HepG2 (cell line): ENCODE measurements around the gene PARP2. TPM values are rescaled to one million over a fixed set of nuclear protein-coding genes. Genes with fewer than 3 reads are reported as not detected.

ENCODE experiments used
- ATAC-seq: fragments of 200-7000 bp; cut with Tn5 transposase; 3 replicates; pipeline ENCODE4 v1.9.1; 2020; ENCODE audit warnings: mild to moderate bottlenecking, moderate library complexity
- BruUV-seq: library from RNA; stranded (reverse); fragments of 400-500 nt; replicated peaks from 2 replicates; lab custom pipeline; 2021; lab: Mats Ljungman, UMichigan
- CTCF ChIA-PET: fragments of 300-600 bp; formaldehyde crosslinking; extraction: SDS; loops from one replicate; lab custom pipeline; 2021; ENCODE audit warnings: low total read pairs, inconsistent platforms, low intra/inter-chr PET ratio; lab: Yijun Ruan, JAX
- POLR2A ChIA-PET: fragments of 350-600 bp; sonication (Branson Sonifier 250); formaldehyde crosslinking; loops from one replicate; lab custom pipeline; 2020; ENCODE audit warnings: antibody characterized with exemption, inconsistent platforms; lab: Yijun Ruan, JAX
- DNase-seq: peaks from one replicate; pipeline ENCODE4 v3.0.0-alpha.2; 2015; ENCODE audit warnings: low spot score
- FAIRE-seq: peaks from 3 replicates; lab custom pipeline; 2011; peaks lifted over from hg19 to GRCh38; lab: Jason Lieb, UNC
- H2AFZ ChIP-seq: one replicate; pipeline ENCODE4 v1.6.1; 2011; ENCODE audit warnings: low read length, inconsistent platforms
- H3K27ac ChIP-seq: fragments of 300-600 bp; 3 replicates; pipeline ENCODE4 v1.8.0; 2011; ENCODE audit warnings: mixed run types, mild to moderate bottlenecking, mixed read lengths, low read length, inconsistent platforms; ENCODE audit not compliant: insufficient read depth; ENCODE audit errors: extremely low read length
- H3K27me3 ChIP-seq, 2 experiments: fragments of 200-600 bp in 1 of 2; 2 replicates in 1 of 2; 3 replicates in 1 of 2; pipeline versions ENCODE4 v1.6.0 to v1.8.0; 2011; ENCODE audit warnings: low read length in 2 of 2, mild to moderate bottlenecking in 2 of 2, moderate library complexity in 2 of 2, inconsistent platforms in 1 of 2; ENCODE audit not compliant: insufficient read depth in 2 of 2, control insufficient read depth in 1 of 2
- H3K36me3 ChIP-seq, 2 experiments: fragments of 200-600 bp in 1 of 2; replicated peaks in 1 of 2; 2 replicates in 1 of 2; 3 replicates in 1 of 2; pipeline versions ENCODE4 v1.5.1 to v1.8.0; 2011; ENCODE audit warnings: low read length in 2 of 2, inconsistent platforms in 1 of 2; ENCODE audit not compliant: insufficient read depth in 2 of 2, control insufficient read depth in 1 of 2
- H3K4me1 ChIP-seq: 2 replicates; pipeline ENCODE4 v1.5.1; 2012; ENCODE audit warnings: low read length, inconsistent platforms; ENCODE audit not compliant: insufficient read depth
- H3K4me2 ChIP-seq: 2 replicates; pipeline ENCODE4 v1.6.0; 2011; ENCODE audit warnings: low read depth, low read length, inconsistent platforms
- H3K4me3 ChIP-seq, 3 experiments: fragments of 200-600 bp in 1 of 3; sonication (generic), shearing (Covaris generic) in 1 of 3; replicated peaks in 1 of 3; 2 replicates each; pipeline ENCODE4 v1.5.1; 2011 to 2016; ENCODE audit warnings: low read length in 3 of 3, inconsistent platforms in 2 of 3, low read depth in 2 of 3, mild to moderate bottlenecking in 2 of 3, control low read depth in 1 of 3, mixed read lengths in 1 of 3; ENCODE audit not compliant: insufficient read depth in 1 of 3
- H3K79me2 ChIP-seq: one replicate; pipeline ENCODE4 v1.6.1; 2011; ENCODE audit warnings: low read length, inconsistent platforms; ENCODE audit not compliant: insufficient read depth
- H3K9ac ChIP-seq: 2 replicates; pipeline ENCODE4 v1.6.0; 2011; ENCODE audit warnings: mild to moderate bottlenecking, low read depth, low read length, inconsistent platforms; ENCODE audit not compliant: insufficient read depth
- H3K9me3 ChIP-seq: 2 replicates; pipeline ENCODE4 v1.5.1; 2012; ENCODE audit warnings: mild to moderate bottlenecking, low read length
- H4K20me1 ChIP-seq: 2 replicates; pipeline ENCODE4 v1.6.0; 2011; ENCODE audit warnings: inconsistent platforms, mild to moderate bottlenecking, low read length, moderate library complexity; ENCODE audit not compliant: insufficient read depth
- DNMT3B ChIP-seq: conservative IDR thresholded peaks from 2 replicates; pipeline ENCODE4 v1.6.1; 2016; ENCODE audit warnings: missing biosample characterization, control low read depth
- FOXJ3 ChIP-seq: sonication (generic); formaldehyde crosslinking; IDR thresholded peaks from 2 replicates; pipeline ENCODE4 v1.4.0; 2020; ENCODE audit warnings: missing genetic modification reagents, mild to moderate bottlenecking, borderline replicate concordance
- HNRNPH1 ChIP-seq: fragments of 200-400 bp; formaldehyde crosslinking; optimal IDR thresholded peaks from 2 replicates; pipeline ENCODE3; 2017; ENCODE audit warnings: mild to moderate bottlenecking, low read depth, low read length
- KDM5B ChIP-seq: sonication (generic); formaldehyde crosslinking; IDR thresholded peaks from 2 replicates; pipeline ENCODE4 v1.4.0; 2020; ENCODE audit warnings: missing genetic modification reagents, mild to moderate bottlenecking, borderline replicate concordance
- POGZ ChIP-seq: sonication (generic); formaldehyde crosslinking; IDR thresholded peaks from 2 replicates; pipeline ENCODE4 v1.4.0; 2020; ENCODE audit warnings: mild to moderate bottlenecking, missing genetic modification reagents
- POLR2AphosphoS5 ChIP-seq: IDR thresholded peaks from 2 replicates; pipeline ENCODE4 v1.6.1; 2012; ENCODE audit warnings: low read depth, low read length
- SALL2 ChIP-seq: sonication (generic); formaldehyde crosslinking; IDR thresholded peaks from 2 replicates; pipeline ENCODE4 v1.8.1; 2023; ENCODE audit warnings: mild to moderate bottlenecking, missing genetic modification reagents, inconsistent platforms
- ZFP62 ChIP-seq: sonication (generic); formaldehyde crosslinking; IDR thresholded peaks from 2 replicates; pipeline ENCODE4 v1.4.0; 2020; ENCODE audit warnings: missing genetic modification reagents
- ZNF382 ChIP-seq: sonication (generic); formaldehyde crosslinking; IDR thresholded peaks from 2 replicates; pipeline ENCODE4 v1.5.0; 2020; ENCODE audit warnings: missing genetic modification reagents, mild to moderate bottlenecking, borderline replicate concordance
- WGBS: methylation state at CpG from one replicate; pipeline ENCODE4 v1.1.6; 2017; ENCODE audit warnings: low lambda C conversion rate; 5-methylcytosine and 5-hydroxymethylcytosine counted together
- in situ Hi-C: cut with HindIII; loops from 2 replicates; pipeline ENCODE4 v1.10.0; 2017; ENCODE audit warnings: low pct_unique_long_range_greater_than_20kb; ENCODE audit not compliant: extremely low pct_ligation_motif_present
- intact Hi-C: fragments of 100-400 bp; cut with micrococcal nuclease; formaldehyde crosslinking; loops from one replicate; pipeline ENCODE4 v1.10.0; 2022; ENCODE audit not compliant: unreplicated experiment
- polyA plus RNA-seq, 8 experiments: library from polyadenylated mRNA; depleted of rRNA in 3 of 8; stranded (reverse) in 7 of 8; unstranded in 1 of 8; fragments of >200 nt; fragmentation: Illumina TruSeq in 4 of 8; extraction: Trizol in 4 of 8; gene quantifications; 2 replicates each; pipeline versions ENCODE4 v1.2.1 to v1.2.3, GENCODE V29; 2011 to 2016; ENCODE audit warnings: low read depth in 4 of 8, missing spikeins in 1 of 8, mixed read lengths in 1 of 8; ENCODE audit not compliant: insufficient read depth in 1 of 8
- total RNA-seq, 5 experiments: library from RNA; depleted of rRNA; stranded (reverse); fragments of >200 nt; fragmentation: Illumina TruSeq; extraction: Trizol; gene quantifications; 2 replicates each; pipeline ENCODE4 v1.2.3, GENCODE V29; 2016; ENCODE audit warnings: low read depth in 1 of 5
- TF ChIP-seq, protein P1 (sequence below): sonication (generic); formaldehyde crosslinking; IDR thresholded peaks from 2 replicates; pipeline ENCODE4 v1.4.0; 2020; ENCODE audit warnings: missing genetic modification reagents
- TF ChIP-seq, protein P2 (sequence below): sonication (generic); formaldehyde crosslinking; IDR thresholded peaks from 2 replicates; pipeline ENCODE4 v1.8.0; 2022; ENCODE audit warnings: missing genetic modification reagents, mild to moderate bottlenecking, moderate library complexity, borderline replicate concordance
- TF ChIP-seq, protein P3 (sequence below): sonication (generic); IDR thresholded peaks from 2 replicates; pipeline ENCODE4 v1.6.1; 2016; ENCODE audit warnings: low read depth, borderline replicate concordance
- TF ChIP-seq, protein P4 (sequence below): sonication (generic); formaldehyde crosslinking; IDR thresholded peaks from 2 replicates; pipeline ENCODE4 v1.9.0; 2021; ENCODE audit warnings: missing genetic modification reagents, borderline replicate concordance
- TF ChIP-seq, protein P5 (sequence below): sonication (generic); formaldehyde crosslinking; IDR thresholded peaks from 2 replicates; pipeline ENCODE4 v1.4.0; 2020; ENCODE audit warnings: mild to moderate bottlenecking, missing genetic modification reagents, borderline replicate concordance

PARP2 gene
- total and polyA plus RNA-seq, 2 of the 13 experiments (the other 11 are each of a cell fraction or from before 2014, with no cell fraction given): 37.3 to 38.4 TPM

DNA sequence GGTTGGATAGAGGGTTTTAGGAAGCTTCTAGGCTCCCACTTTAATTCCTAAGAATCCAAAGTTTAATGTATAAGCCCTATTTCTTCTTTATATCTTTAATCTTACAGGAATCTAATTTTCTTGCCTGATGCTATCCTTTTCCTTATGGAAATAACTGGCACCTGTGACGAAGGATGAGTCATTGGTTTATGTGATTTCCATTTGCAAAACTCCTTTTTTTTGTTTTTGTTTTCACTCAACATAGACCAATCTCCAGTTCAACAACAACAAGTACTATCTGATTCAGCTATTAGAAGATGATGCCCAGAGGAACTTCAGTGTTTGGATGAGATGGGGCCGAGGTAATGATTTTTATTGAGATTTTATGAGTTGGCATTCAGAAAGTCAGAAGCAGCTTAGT, 6.8 kb downstream of the PARP2 start:
- no peak for ATAC-seq
- FAIRE-seq: no peak
- CTCF ChIA-PET: interaction anchor here (2.2 kb wide), 1 partner anchor 23 kb away, joined by 11 read pairs; no protein-coding TSS in a partner anchor
- Histone ChIP-seq H3K27me3 (no peaks in the 10 kb centered on the region), H3K4me1 (peaks cover 11% of the 10 kb centered on the region), H3K27ac (no peak overlapping the region), H3K4me2 (no peak overlapping the region), H3K9ac (no peak overlapping the region), H2AFZ (no peak overlapping the region), H3K36me3 (peaks cover 13 to 65% of the 10 kb centered on the region in 2 experiments), H3K4me3 (no peak overlapping the region), H4K20me1 (no peaks in the 10 kb centered on the region), H3K9me3 (no peaks in the 10 kb centered on the region), H3K79me2 (no peaks in the 10 kb centered on the region)
- in situ Hi-C loops (no loop called here), intact Hi-C loops (no loop called here)
- BruUV-seq: no TSS peak
- DNase-seq: no peak
- WGBS: 97% methylated on average over 2 of the region's 2 CpGs
- POLR2A ChIA-PET: no interaction called here
- TF ChIP-seq DNMT3B (CRISPR knock-in tag): no peak
- no peak for TF ChIP-seq POLR2AphosphoS5
- no peak for TF ChIP-seq FOXJ3 (CRISPR knock-in tag)
- TF ChIP-seq, protein P1, sequence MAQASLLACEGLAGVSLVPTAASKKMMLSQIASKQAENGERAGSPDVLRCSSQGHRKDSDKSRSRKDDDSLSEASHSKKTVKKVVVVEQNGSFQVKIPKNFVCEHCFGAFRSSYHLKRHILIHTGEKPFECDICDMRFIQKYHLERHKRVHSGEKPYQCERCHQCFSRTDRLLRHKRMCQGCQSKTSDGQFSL (CRISPR knock-in tag): no peak
- TF ChIP-seq, protein P2, sequence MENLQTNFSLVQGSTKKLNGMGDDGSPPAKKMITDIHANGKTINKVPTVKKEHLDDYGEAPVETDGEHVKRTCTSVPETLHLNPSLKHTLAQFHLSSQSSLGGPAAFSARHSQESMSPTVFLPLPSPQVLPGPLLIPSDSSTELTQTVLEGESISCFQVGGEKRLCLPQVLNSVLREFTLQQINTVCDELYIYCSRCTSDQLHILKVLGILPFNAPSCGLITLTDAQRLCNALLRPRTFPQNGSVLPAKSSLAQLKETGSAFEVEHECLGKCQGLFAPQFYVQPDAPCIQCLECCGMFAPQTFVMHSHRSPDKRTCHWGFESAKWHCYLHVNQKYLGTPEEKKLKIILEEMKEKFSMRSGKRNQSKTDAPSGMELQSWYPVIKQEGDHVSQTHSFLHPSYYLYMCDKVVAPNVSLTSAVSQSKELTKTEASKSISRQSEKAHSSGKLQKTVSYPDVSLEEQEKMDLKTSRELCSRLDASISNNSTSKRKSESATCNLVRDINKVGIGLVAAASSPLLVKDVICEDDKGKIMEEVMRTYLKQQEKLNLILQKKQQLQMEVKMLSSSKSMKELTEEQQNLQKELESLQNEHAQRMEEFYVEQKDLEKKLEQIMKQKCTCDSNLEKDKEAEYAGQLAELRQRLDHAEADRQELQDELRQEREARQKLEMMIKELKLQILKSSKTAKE (CRISPR knock-in tag): no peak
- TF ChIP-seq ZNF382: no peak
- no peak for TF ChIP-seq POGZ (CRISPR knock-in tag)
- no peak for TF ChIP-seq ZFP62 (CRISPR knock-in tag)
- TF ChIP-seq, protein P3, sequence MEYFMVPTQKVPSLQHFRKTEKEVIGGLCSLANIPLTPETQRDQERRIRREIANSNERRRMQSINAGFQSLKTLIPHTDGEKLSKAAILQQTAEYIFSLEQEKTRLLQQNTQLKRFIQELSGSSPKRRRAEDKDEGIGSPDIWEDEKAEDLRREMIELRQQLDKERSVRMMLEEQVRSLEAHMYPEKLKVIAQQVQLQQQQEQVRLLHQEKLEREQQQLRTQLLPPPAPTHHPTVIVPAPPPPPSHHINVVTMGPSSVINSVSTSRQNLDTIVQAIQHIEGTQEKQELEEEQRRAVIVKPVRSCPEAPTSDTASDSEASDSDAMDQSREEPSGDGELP: no peak
- TF ChIP-seq SALL2 (CRISPR knock-in tag): no peak
- TF ChIP-seq HNRNPH1: no peak
- TF ChIP-seq, protein P4, sequence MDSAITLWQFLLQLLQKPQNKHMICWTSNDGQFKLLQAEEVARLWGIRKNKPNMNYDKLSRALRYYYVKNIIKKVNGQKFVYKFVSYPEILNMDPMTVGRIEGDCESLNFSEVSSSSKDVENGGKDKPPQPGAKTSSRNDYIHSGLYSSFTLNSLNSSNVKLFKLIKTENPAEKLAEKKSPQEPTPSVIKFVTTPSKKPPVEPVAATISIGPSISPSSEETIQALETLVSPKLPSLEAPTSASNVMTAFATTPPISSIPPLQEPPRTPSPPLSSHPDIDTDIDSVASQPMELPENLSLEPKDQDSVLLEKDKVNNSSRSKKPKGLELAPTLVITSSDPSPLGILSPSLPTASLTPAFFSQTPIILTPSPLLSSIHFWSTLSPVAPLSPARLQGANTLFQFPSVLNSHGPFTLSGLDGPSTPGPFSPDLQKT: no peak
- TF ChIP-seq, protein P5, sequence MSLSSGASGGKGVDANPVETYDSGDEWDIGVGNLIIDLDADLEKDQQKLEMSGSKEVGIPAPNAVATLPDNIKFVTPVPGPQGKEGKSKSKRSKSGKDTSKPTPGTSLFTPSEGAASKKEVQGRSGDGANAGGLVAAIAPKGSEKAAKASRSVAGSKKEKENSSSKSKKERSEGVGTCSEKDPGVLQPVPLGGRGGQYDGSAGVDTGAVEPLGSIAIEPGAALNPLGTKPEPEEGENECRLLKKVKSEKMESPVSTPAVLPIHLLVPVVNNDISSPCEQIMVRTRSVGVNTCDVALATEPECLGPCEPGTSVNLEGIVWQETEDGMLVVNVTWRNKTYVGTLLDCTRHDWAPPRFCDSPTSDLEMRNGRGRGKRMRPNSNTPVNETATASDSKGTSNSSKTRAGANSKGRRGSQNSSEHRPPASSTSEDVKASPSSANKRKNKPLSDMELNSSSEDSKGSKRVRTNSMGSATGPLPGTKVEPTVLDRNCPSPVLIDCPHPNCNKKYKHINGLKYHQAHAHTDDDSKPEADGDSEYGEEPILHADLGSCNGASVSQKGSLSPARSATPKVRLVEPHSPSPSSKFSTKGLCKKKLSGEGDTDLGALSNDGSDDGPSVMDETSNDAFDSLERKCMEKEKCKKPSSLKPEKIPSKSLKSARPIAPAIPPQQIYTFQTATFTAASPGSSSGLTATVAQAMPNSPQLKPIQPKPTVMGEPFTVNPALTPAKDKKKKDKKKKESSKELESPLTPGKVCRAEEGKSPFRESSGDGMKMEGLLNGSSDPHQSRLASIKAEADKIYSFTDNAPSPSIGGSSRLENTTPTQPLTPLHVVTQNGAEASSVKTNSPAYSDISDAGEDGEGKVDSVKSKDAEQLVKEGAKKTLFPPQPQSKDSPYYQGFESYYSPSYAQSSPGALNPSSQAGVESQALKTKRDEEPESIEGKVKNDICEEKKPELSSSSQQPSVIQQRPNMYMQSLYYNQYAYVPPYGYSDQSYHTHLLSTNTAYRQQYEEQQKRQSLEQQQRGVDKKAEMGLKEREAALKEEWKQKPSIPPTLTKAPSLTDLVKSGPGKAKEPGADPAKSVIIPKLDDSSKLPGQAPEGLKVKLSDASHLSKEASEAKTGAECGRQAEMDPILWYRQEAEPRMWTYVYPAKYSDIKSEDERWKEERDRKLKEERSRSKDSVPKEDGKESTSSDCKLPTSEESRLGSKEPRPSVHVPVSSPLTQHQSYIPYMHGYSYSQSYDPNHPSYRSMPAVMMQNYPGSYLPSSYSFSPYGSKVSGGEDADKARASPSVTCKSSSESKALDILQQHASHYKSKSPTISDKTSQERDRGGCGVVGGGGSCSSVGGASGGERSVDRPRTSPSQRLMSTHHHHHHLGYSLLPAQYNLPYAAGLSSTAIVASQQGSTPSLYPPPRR (CRISPR knock-in tag): no peak
- TF ChIP-seq KDM5B: no peak
